HepG2 (cell line): ENCODE data around the gene C2orf78. TPM values are rescaled to one million over a fixed set of nuclear protein-coding genes. Genes with fewer than 3 reads are reported as not detected.

Source experiments
- ATAC-seq: fragments of 200-7000 bp; cut with Tn5 transposase; 3 replicates; pipeline ENCODE4 v1.9.1; 2020; ENCODE audit warnings: mild to moderate bottlenecking, moderate library complexity
- BruUV-seq: library from RNA; stranded (reverse); fragments of 400-500 nt; replicated peaks from 2 replicates; lab custom pipeline; 2021; lab: Mats Ljungman, UMichigan
- CTCF ChIA-PET: fragments of 300-600 bp; formaldehyde crosslinking; extraction: SDS; loops from one replicate; lab custom pipeline; 2021; ENCODE audit warnings: low total read pairs, inconsistent platforms, low intra/inter-chr PET ratio; lab: Yijun Ruan, JAX
- POLR2A ChIA-PET: fragments of 350-600 bp; sonication (Branson Sonifier 250); formaldehyde crosslinking; loops from one replicate; lab custom pipeline; 2020; ENCODE audit warnings: antibody characterized with exemption, inconsistent platforms; lab: Yijun Ruan, JAX
- DNase-seq: peaks from one replicate; pipeline ENCODE4 v3.0.0-alpha.2; 2015; ENCODE audit warnings: low spot score
- FAIRE-seq: peaks from 3 replicates; lab custom pipeline; 2011; peaks lifted over from hg19 to GRCh38; lab: Jason Lieb, UNC
- H2AFZ ChIP-seq: one replicate; pipeline ENCODE4 v1.6.1; 2011; ENCODE audit warnings: low read length, inconsistent platforms
- H3K27ac ChIP-seq: fragments of 300-600 bp; 3 replicates; pipeline ENCODE4 v1.8.0; 2011; ENCODE audit warnings: mixed run types, mild to moderate bottlenecking, mixed read lengths, low read length, inconsistent platforms; ENCODE audit not compliant: insufficient read depth; ENCODE audit errors: extremely low read length
- H3K27me3 ChIP-seq, 2 experiments: fragments of 200-600 bp in 1 of 2; 2 replicates in 1 of 2; 3 replicates in 1 of 2; pipeline versions ENCODE4 v1.6.0 to v1.8.0; 2011; ENCODE audit warnings: low read length in 2 of 2, mild to moderate bottlenecking in 2 of 2, moderate library complexity in 2 of 2, inconsistent platforms in 1 of 2; ENCODE audit not compliant: insufficient read depth in 2 of 2, control insufficient read depth in 1 of 2
- H3K36me3 ChIP-seq, 2 experiments: fragments of 200-600 bp in 1 of 2; replicated peaks in 1 of 2; 2 replicates in 1 of 2; 3 replicates in 1 of 2; pipeline versions ENCODE4 v1.5.1 to v1.8.0; 2011; ENCODE audit warnings: low read length in 2 of 2, inconsistent platforms in 1 of 2; ENCODE audit not compliant: insufficient read depth in 2 of 2, control insufficient read depth in 1 of 2
- H3K4me1 ChIP-seq: 2 replicates; pipeline ENCODE4 v1.5.1; 2012; ENCODE audit warnings: low read length, inconsistent platforms; ENCODE audit not compliant: insufficient read depth
- H3K4me2 ChIP-seq: 2 replicates; pipeline ENCODE4 v1.6.0; 2011; ENCODE audit warnings: low read depth, low read length, inconsistent platforms
- H3K4me3 ChIP-seq, 3 experiments: fragments of 200-600 bp in 1 of 3; sonication (generic), shearing (Covaris generic) in 1 of 3; replicated peaks in 1 of 3; 2 replicates each; pipeline ENCODE4 v1.5.1; 2011 to 2016; ENCODE audit warnings: low read length in 3 of 3, inconsistent platforms in 2 of 3, low read depth in 2 of 3, mild to moderate bottlenecking in 2 of 3, control low read depth in 1 of 3, mixed read lengths in 1 of 3; ENCODE audit not compliant: insufficient read depth in 1 of 3
- H3K79me2 ChIP-seq: one replicate; pipeline ENCODE4 v1.6.1; 2011; ENCODE audit warnings: low read length, inconsistent platforms; ENCODE audit not compliant: insufficient read depth
- H3K9ac ChIP-seq: 2 replicates; pipeline ENCODE4 v1.6.0; 2011; ENCODE audit warnings: mild to moderate bottlenecking, low read depth, low read length, inconsistent platforms; ENCODE audit not compliant: insufficient read depth
- H3K9me3 ChIP-seq: 2 replicates; pipeline ENCODE4 v1.5.1; 2012; ENCODE audit warnings: mild to moderate bottlenecking, low read length
- H4K20me1 ChIP-seq: 2 replicates; pipeline ENCODE4 v1.6.0; 2011; ENCODE audit warnings: inconsistent platforms, mild to moderate bottlenecking, low read length, moderate library complexity; ENCODE audit not compliant: insufficient read depth
- FOSL1 ChIP-seq: sonication (generic); formaldehyde crosslinking; IDR thresholded peaks from 2 replicates; pipeline ENCODE4 v1.9.0; 2021; ENCODE audit warnings: missing genetic modification reagents, borderline replicate concordance
- GABPA ChIP-seq, 2 experiments: IDR thresholded peaks; 2 replicates each; pipeline ENCODE4 v1.6.1; 2011 to 2016; ENCODE audit warnings: low read depth in 2 of 2, low read length in 1 of 2, missing biosample characterization in 1 of 2, missing genetic modification characterization in 1 of 2
- JUND ChIP-seq: sonication (generic); formaldehyde crosslinking; IDR thresholded peaks from 2 replicates; pipeline ENCODE4 v1.8.0; 2022; ENCODE audit warnings: mild to moderate bottlenecking, missing genetic modification reagents
- MZF1 ChIP-seq: sonication (generic); formaldehyde crosslinking; IDR thresholded peaks from 2 replicates; pipeline ENCODE4 v1.8.1; 2023; ENCODE audit warnings: mild to moderate bottlenecking, missing genetic modification reagents, borderline replicate concordance
- PBX3 ChIP-seq: sonication (generic); formaldehyde crosslinking; IDR thresholded peaks from 2 replicates; pipeline ENCODE4 v1.8.1; 2023; ENCODE audit warnings: missing genetic modification reagents, inconsistent platforms, borderline replicate concordance
- ZNF574 ChIP-seq: sonication (generic); formaldehyde crosslinking; IDR thresholded peaks from 2 replicates; pipeline ENCODE4 v1.4.0; 2020; ENCODE audit warnings: missing genetic modification reagents
- ZSCAN20 ChIP-seq: sonication (generic); formaldehyde crosslinking; IDR thresholded peaks from 2 replicates; pipeline ENCODE4 v1.4.0; 2020; ENCODE audit warnings: missing genetic modification reagents, mild to moderate bottlenecking, borderline replicate concordance
- WGBS: methylation state at CpG from one replicate; pipeline ENCODE4 v1.1.6; 2017; ENCODE audit warnings: low lambda C conversion rate; 5-methylcytosine and 5-hydroxymethylcytosine counted together
- in situ Hi-C: cut with HindIII; loops from 2 replicates; pipeline ENCODE4 v1.10.0; 2017; ENCODE audit warnings: low pct_unique_long_range_greater_than_20kb; ENCODE audit not compliant: extremely low pct_ligation_motif_present
- intact Hi-C: fragments of 100-400 bp; cut with micrococcal nuclease; formaldehyde crosslinking; loops from one replicate; pipeline ENCODE4 v1.10.0; 2022; ENCODE audit not compliant: unreplicated experiment
- polyA plus RNA-seq, 8 experiments: library from polyadenylated mRNA; depleted of rRNA in 3 of 8; stranded (reverse) in 7 of 8; unstranded in 1 of 8; fragments of >200 nt; fragmentation: Illumina TruSeq in 4 of 8; extraction: Trizol in 4 of 8; gene quantifications; 2 replicates each; pipeline versions ENCODE4 v1.2.1 to v1.2.3, GENCODE V29; 2011 to 2016; ENCODE audit warnings: low read depth in 4 of 8, missing spikeins in 1 of 8, mixed read lengths in 1 of 8; ENCODE audit not compliant: insufficient read depth in 1 of 8
- total RNA-seq, 5 experiments: library from RNA; depleted of rRNA; stranded (reverse); fragments of >200 nt; fragmentation: Illumina TruSeq; extraction: Trizol; gene quantifications; 2 replicates each; pipeline ENCODE4 v1.2.3, GENCODE V29; 2016; ENCODE audit warnings: low read depth in 1 of 5

Gene C2orf78
- total and polyA plus RNA-seq, 2 of the 13 experiments (the other 11 are each of a cell fraction or from before 2014, with no cell fraction given) = not detected

GRCh38 chr2:73766994-73767393 is 17.0 kb upstream of the C2orf78 start:
- Histone ChIP-seq H4K20me1 (no peaks in the 10 kb centered on the region), H3K9me3 (no peaks in the 10 kb centered on the region), H3K4me3 (no peak overlapping the region), H3K4me1 (no peaks in the 10 kb centered on the region), H3K4me2 (no peak overlapping the region), H3K36me3 (peaks cover 30 to 80% of the 10 kb centered on the region in 2 experiments), H2AFZ (no peak overlapping the region), H3K79me2 (no peaks in the 10 kb centered on the region), H3K27ac (no peak overlapping the region), H3K9ac (no peak overlapping the region), H3K27me3 (no peaks in the 10 kb centered on the region)
- no peak for ATAC-seq
- no TSS peak for BruUV-seq
- WGBS = 95% methylated on average over 4 of the region's 4 CpGs
- in situ Hi-C loops = no loop called here
- FAIRE-seq = no peak
- POLR2A ChIA-PET = no interaction called here
- intact Hi-C loops = no loop called here
- TF ChIP-seq FOSL1 (CRISPR knock-in tag) (no peak), GABPA (IDR thresholded peaks at IDR 0.05; ENCODE audit: low read depth, low read length) (no peak), GABPA (CRISPR knock-in tag; IDR thresholded peaks at IDR 0.05; ENCODE audit: low read depth) (no peak), ZSCAN20 (no peak), ZNF574 (CRISPR knock-in tag) (no peak), PBX3 (CRISPR knock-in tag) (no peak), MZF1 (CRISPR knock-in tag) (no peak), JUND (CRISPR knock-in tag) (no peak)
- CTCF ChIA-PET = no interaction called here
- no peak for DNase-seq
